PFSK-1 (cell line): Measurements from ENCODE around the gene CDKL2.

Source experiments
- FOXP2 ChIP-seq: optimal IDR thresholded peaks from 2 replicates; pipeline ENCODE3; 2011; ENCODE audit warnings: borderline replicate concordance, control low read depth, inconsistent platforms; ENCODE audit not compliant: insufficient read depth; ENCODE audit errors: extremely low read length, extremely low read depth
- POLR2AphosphoS5 ChIP-seq: IDR thresholded peaks from 2 replicates; pipeline ENCODE4 v1.6.1; 2012; ENCODE audit warnings: low read depth, mild to moderate bottlenecking, control low read depth, low read length, moderate library complexity
- REST ChIP-seq, 2 experiments: IDR thresholded peaks; 2 replicates each; pipeline versions ENCODE4 v1.6.1 to v1.8.0; 2011 to 2012; ENCODE audit warnings: low read depth in 2 of 2, low read length in 2 of 2, control low read depth in 1 of 2, inconsistent platforms in 1 of 2, mild to moderate bottlenecking in 1 of 2, moderate library complexity in 1 of 2; ENCODE audit not compliant: insufficient read depth in 1 of 2
- SIN3A ChIP-seq: IDR thresholded peaks from 2 replicates; pipeline ENCODE4 v1.6.1; 2012; ENCODE audit warnings: mild to moderate bottlenecking, low read length, moderate library complexity, borderline replicate concordance; ENCODE audit not compliant: insufficient read depth
- TAF1 ChIP-seq: IDR thresholded peaks from 2 replicates; pipeline ENCODE4 v1.6.1; 2012; ENCODE audit warnings: low read length, control low read depth, borderline replicate concordance; ENCODE audit not compliant: insufficient read depth

The CDKL2 gene

GRCh38 chr4:75567725-75568124 lies 62.6 kb downstream of the CDKL2 start:
- TF ChIP-seq SIN3A, result no peak
- TF ChIP-seq POLR2AphosphoS5, result no peak
- TF ChIP-seq REST (IDR thresholded peaks at IDR 0.05; ENCODE audit: insufficient read depth in 1 of 2, low read depth in 2 of 2, low read length in 2 of 2), result no peak
- TF ChIP-seq FOXP2, result no peak
- no peak for TF ChIP-seq TAF1

GRCh38 chr4:75566911-75567310 lies 63.4 kb downstream of the CDKL2 start:
- TF ChIP-seq TAF1, result no peak
- TF ChIP-seq SIN3A, result no peak
- TF ChIP-seq REST (IDR thresholded peaks at IDR 0.05; ENCODE audit: insufficient read depth in 1 of 2, low read depth in 2 of 2, low read length in 2 of 2), result no peak
- no peak for TF ChIP-seq FOXP2
- no peak for TF ChIP-seq POLR2AphosphoS5

GRCh38 chr4:75565481-75565880 lies 64.8 kb downstream of the CDKL2 start:
- TF ChIP-seq REST (IDR thresholded peaks at IDR 0.05; ENCODE audit: insufficient read depth in 1 of 2, low read depth in 2 of 2, low read length in 2 of 2) (no peak), POLR2AphosphoS5 (no peak), SIN3A (no peak)

GRCh38 chr4:75564023-75564422 lies 66.3 kb downstream of the CDKL2 start:
- TF ChIP-seq REST (IDR thresholded peaks at IDR 0.05; ENCODE audit: insufficient read depth in 1 of 2, low read depth in 2 of 2, low read length in 2 of 2) (no peak), POLR2AphosphoS5 (no peak), SIN3A (no peak), TAF1 (no peak), FOXP2 (no peak)

GRCh38 chr4:75561789-75562188 lies 68.5 kb downstream of the CDKL2 start:
- TF ChIP-seq POLR2AphosphoS5 (no peak), FOXP2 (no peak), REST (IDR thresholded peaks at IDR 0.05; ENCODE audit: insufficient read depth in 1 of 2, low read depth in 2 of 2, low read length in 2 of 2) (no peak), TAF1 (no peak), SIN3A (no peak)
